Measurements from ENCODE around the gene ASCC1.
"Not testable (repeated sequence)": the region's sequence is repeated elsewhere in the genome, so short reads cannot be mapped to it uniquely, and the experiment has no call there.

Gene ASCC1

GRCh38 chr10:72249176-72249862 lies 33.2 kb upstream of the ASCC1 start:
- peak; percentile 74 for TF ChIP-seq SPI1 (IDR thresholded peaks at IDR 0.05; ENCODE audit: low read depth, low read length)
- FAIRE-seq; DNase-seq (ENCODE audit: insufficient read length, low spot score): not testable (repeated sequence)

GRCh38 chr10:72248468-72249151 lies 32.5 kb upstream of the ASCC1 start:
- FAIRE-seq (peak; percentile 86), DNase-seq (ENCODE audit: insufficient read length, low spot score) (peak; percentile 55)
- TF ChIP-seq POLR2AphosphoS5 (IDR thresholded peaks at IDR 0.05; ENCODE audit: low read depth, low read length) = peak; percentile 88
- peak; percentile 51 for TF ChIP-seq PAX5 (IDR thresholded peaks at IDR 0.05; ENCODE audit: insufficient read depth, low read length, severe bottlenecking)
- peak; percentile 68 for TF ChIP-seq SPI1 (IDR thresholded peaks at IDR 0.05; ENCODE audit: low read depth, low read length)
- TF ChIP-seq POLR2A (IDR thresholded peaks at IDR 0.05; ENCODE audit: low read depth, low read length) = peak; percentile 93
- TF ChIP-seq POU2F2 (IDR thresholded peaks at IDR 0.05; ENCODE audit: low read depth, low read length) = peak; percentile 91
- TF ChIP-seq TAF1 (IDR thresholded peaks at IDR 0.05; ENCODE audit: low read depth, low read length) = peak; percentile 92

- TF ChIP-seq PAX5 (IDR thresholded peaks at IDR 0.05; ENCODE audit: insufficient read depth, low read length, severe bottlenecking) = no peak
- TF ChIP-seq POU2F2 (IDR thresholded peaks at IDR 0.05; ENCODE audit: low read depth, low read length) = no peak
- no peak for TF ChIP-seq POLR2A (IDR thresholded peaks at IDR 0.05; ENCODE audit: low read depth, low read length)
- TF ChIP-seq POLR2AphosphoS5 (IDR thresholded peaks at IDR 0.05; ENCODE audit: low read depth, low read length) = no peak
- no peak for TF ChIP-seq TAF1 (IDR thresholded peaks at IDR 0.05; ENCODE audit: low read depth, low read length)
- no peak for TF ChIP-seq SPI1 (IDR thresholded peaks at IDR 0.05; ENCODE audit: low read depth, low read length)
- no peak for FAIRE-seq
- DNase-seq (ENCODE audit: insufficient read length, low spot score) = no peak
Measured at GRCh38 chr10:72245949-72246525, 30.0 kb upstream of the ASCC1 start.

GRCh38 chr10:72244573-72245038 lies 28.5 kb upstream of the ASCC1 start:
- FAIRE-seq (no peak), DNase-seq (ENCODE audit: insufficient read length, low spot score) (no peak)
- TF ChIP-seq TAF1 (IDR thresholded peaks at IDR 0.05; ENCODE audit: low read depth, low read length) (no peak), PAX5 (IDR thresholded peaks at IDR 0.05; ENCODE audit: insufficient read depth, low read length, severe bottlenecking) (no peak), POLR2A (IDR thresholded peaks at IDR 0.05; ENCODE audit: low read depth, low read length) (no peak)

GRCh38 chr10:72243822-72244437 lies 27.9 kb upstream of the ASCC1 start:
- FAIRE-seq (peak; percentile 13), DNase-seq (ENCODE audit: insufficient read length, low spot score) (no peak)
- TF ChIP-seq PAX5 (IDR thresholded peaks at IDR 0.05; ENCODE audit: insufficient read depth, low read length, severe bottlenecking) = no peak
- no peak for TF ChIP-seq POU2F2 (IDR thresholded peaks at IDR 0.05; ENCODE audit: low read depth, low read length)
- TF ChIP-seq TAF1 (IDR thresholded peaks at IDR 0.05; ENCODE audit: low read depth, low read length) = no peak

- FAIRE-seq (no peak), DNase-seq (ENCODE audit: insufficient read length, low spot score) (no peak)
Measured at GRCh38 chr10:72242675-72243074, 26.6 kb upstream of the ASCC1 start.

GRCh38 chr10:72241691-72242252 lies 25.7 kb upstream of the ASCC1 start:
- no peak for TF ChIP-seq POLR2AphosphoS5 (IDR thresholded peaks at IDR 0.05; ENCODE audit: low read depth, low read length)
- TF ChIP-seq SPI1 (IDR thresholded peaks at IDR 0.05; ENCODE audit: low read depth, low read length) = no peak
- TF ChIP-seq POLR2A (IDR thresholded peaks at IDR 0.05; ENCODE audit: low read depth, low read length) = no peak
- no peak for TF ChIP-seq POU2F2 (IDR thresholded peaks at IDR 0.05; ENCODE audit: low read depth, low read length)
- TF ChIP-seq TAF1 (IDR thresholded peaks at IDR 0.05; ENCODE audit: low read depth, low read length) = no peak
- TF ChIP-seq PAX5 (IDR thresholded peaks at IDR 0.05; ENCODE audit: insufficient read depth, low read length, severe bottlenecking) = no peak
- FAIRE-seq (no peak), DNase-seq (ENCODE audit: insufficient read length, low spot score) (no peak)

More at GRCh38 chr10:72242675-72243074, 26.6 kb upstream of the ASCC1 start:
- no peak for TF ChIP-seq POU2F2 (IDR thresholded peaks at IDR 0.05; ENCODE audit: low read depth, low read length)
- TF ChIP-seq PAX5 (IDR thresholded peaks at IDR 0.05; ENCODE audit: insufficient read depth, low read length, severe bottlenecking) = no peak
- no peak for TF ChIP-seq POLR2A (IDR thresholded peaks at IDR 0.05; ENCODE audit: low read depth, low read length)
- no peak for TF ChIP-seq POLR2AphosphoS5 (IDR thresholded peaks at IDR 0.05; ENCODE audit: low read depth, low read length)
- no peak; the same call in 1 of the 2 replicates for TF ChIP-seq SPI1 (IDR thresholded peaks at IDR 0.05; ENCODE audit: low read depth, low read length)
- no peak for TF ChIP-seq TAF1 (IDR thresholded peaks at IDR 0.05; ENCODE audit: low read depth, low read length)

- DNase-seq (ENCODE audit: insufficient read length, low spot score) (no peak), FAIRE-seq (no peak)
- no peak for TF ChIP-seq POLR2AphosphoS5 (IDR thresholded peaks at IDR 0.05; ENCODE audit: low read depth, low read length)
Measured at GRCh38 chr10:72240371-72240770, 24.3 kb upstream of the ASCC1 start.

- no peak for FAIRE-seq
- DNase-seq (ENCODE audit: insufficient read length, low spot score) = no peak
- TF ChIP-seq SPI1 (IDR thresholded peaks at IDR 0.05; ENCODE audit: low read depth, low read length) (peak; percentile 51; the same call in 1 of the 2 replicates), POU2F2 (IDR thresholded peaks at IDR 0.05; ENCODE audit: low read depth, low read length) (no peak)
Measured at GRCh38 chr10:72239409-72239808, 23.3 kb upstream of the ASCC1 start.

Measured in GM12891 (cell line).